Measurements from ENCODE around the gene MAP3K14.

The MAP3K14 gene

DNA sequence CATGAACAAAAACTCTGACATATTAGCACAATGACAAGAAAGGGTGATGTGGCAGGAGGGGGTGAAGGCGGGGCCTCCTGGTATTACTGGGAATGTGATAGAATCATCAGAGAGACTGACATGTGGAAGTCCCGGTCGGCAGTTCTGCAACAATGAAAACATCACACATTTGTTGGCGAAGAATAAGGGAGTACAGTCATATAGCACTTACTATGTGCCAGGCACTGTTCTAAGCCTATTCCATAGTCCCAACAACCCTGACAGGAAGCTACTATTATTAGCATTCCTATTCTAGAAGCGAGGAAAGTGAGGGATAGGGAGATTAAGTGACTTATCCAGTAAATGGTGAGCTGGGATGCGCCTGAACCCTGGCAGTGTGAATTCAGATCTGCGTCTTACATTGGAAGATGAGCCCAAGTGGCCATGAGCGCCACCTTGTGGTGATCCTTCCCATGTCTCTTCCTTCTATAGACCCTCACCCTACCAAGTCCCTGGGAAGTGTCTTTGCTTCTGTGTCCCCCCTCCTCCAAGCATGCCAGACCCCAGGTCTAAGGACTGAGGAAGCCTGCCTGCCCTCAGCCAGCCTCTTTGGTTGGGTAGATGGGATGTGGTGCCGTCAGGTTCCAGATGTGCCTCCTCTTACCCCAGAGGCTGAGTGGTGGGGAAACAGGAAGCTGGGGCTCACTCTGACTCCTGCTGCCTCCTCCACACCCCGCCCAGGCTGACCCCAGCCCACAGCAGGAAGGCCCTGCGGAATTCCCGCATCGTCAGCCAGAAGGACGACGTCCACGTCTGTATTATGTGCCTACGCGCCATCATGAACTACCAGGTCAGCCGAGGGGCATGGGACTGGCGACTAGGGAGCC is 81.2 kb downstream of the MAP3K14 start:
- DNase-seq (ENCODE audit: low spot score): peak; percentile 79

DNA sequence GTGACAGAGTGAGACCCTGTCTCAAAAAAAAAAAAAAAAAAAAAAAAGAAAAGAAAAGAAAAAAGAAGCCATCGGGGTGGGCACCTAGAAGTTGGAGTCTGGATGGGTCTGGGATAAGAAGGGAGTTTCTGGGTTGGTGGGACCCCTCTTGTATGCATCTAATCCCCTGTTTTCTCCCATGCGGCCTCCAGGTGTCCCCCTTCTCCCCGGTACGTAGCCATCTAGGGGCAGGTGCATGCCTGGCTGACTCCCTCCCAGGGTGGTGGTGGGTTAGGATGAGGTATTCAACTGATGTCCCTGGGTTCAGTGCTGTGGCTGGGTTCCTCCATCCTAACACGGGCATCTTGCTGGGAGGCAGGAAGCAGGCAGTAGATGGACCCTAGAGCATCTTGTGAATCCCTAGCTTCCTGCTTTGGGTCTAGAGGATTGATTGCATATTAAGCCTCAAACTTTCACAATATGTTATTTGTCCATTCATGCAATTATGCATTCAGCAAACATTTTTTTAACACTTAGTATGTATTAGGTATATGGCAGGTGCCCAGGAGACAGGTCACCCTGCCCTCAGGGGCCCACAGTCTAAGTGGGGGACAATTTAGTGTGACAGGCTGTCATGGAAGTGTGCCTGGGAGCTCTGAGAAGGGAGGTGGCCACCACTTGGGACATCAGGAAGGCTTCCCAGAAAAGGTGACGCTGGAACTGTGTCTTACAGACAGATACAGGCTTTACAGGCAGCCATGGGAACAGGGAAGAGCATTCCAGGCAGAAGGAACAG is 82.0 kb downstream of the MAP3K14 start:
- DNase-seq (ENCODE audit: low spot score): no peak

DNA sequence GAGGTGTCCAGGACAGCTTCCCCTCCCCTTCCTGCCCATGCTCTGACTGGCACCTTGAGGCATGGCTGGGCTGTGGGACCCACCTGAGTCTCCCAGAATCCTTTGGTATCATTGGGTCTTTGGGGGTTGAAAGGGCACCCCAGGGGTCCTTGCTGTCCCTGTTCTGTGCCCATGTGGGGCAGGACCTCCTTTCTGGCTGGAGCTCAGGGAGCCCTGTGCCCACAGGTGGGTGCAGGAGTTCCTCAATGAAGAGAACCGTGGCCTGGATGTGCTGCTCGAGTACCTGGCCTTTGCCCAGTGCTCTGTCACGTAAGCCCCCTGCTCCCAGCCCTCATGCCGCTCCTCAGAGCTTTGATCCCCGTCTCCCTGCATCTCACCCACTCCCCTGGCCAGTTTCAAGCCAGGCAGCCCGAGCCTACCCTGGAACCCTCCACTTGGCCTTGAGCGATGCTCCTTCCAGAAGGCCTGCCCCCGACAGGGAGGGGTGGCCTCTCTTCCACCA is 83.3 kb downstream of the MAP3K14 start:
- no peak for DNase-seq (ENCODE audit: low spot score)

DNA sequence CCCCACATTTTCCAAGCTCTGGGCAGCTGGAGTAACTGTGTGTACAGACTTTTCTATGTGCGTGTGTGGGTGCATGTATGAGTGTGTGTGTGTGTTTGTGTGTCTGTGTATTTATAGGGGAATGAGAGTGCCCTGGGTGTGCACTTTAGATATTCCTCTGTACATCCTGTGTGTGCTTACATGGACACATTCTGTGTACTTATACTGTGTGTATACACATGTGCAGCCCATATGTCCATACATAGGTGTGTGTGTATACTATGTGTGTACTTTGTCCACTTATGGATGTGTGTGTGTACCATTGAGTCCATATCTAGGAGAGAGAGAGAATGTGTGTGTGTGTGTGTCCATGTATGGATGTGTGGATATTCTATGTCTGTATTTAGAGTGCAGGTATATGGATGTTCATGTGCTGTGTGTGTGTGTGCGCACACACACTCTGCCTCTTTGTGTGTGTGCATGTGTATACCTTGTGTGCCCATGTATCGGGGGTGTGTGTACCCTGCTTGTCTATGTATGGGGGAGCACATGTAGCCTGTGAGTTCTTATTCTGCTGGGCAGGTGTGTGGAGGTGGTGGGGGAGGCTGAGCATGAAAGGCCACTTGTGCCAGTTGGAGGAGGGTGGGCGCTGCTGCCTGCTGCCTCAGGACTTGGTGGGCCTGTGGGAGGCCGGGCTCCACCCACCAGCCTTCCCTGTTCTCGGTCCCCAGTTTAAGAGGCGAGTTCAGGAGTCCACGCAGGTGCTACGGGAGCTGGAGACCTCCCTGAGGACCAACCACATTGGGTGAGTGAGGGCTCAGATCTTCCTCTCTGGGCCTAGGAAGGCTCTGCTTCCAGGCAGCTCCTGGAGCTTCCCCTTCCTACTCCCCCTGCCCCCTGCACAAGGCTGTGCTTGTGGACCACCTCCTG is 84.1 kb downstream of the MAP3K14 start:
- no peak for DNase-seq (ENCODE audit: low spot score)

DNA sequence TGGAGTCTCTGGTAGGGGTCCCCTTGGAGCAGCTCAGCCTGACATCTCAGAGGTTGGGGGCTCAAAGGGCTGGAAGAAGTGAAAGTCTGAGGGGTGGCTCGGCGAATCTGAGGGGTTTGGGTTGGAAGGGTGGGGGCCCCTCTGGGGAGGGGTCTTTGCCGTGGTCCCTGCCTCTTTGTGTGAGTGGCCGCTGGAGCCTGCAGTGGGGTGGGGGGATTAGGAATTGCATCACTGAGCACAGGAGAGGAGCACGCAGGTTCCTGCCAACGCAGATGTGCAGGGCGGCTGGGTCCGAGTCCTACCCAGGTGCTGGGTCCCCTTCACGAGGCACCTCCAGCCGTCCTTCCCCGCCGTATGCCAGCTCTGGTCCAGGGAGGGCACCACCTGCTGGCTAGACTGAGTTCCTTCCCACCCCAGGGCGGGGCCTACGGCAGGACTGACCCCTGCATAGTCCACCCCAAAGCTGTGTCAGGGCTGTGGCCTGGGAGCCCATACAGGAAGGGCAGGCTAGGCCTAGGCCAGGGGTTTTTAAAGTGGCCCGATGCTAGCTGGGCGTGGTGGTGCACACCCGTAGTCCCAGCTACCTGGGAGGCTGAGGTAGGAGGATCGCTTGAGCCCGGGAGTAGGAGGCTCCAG is 85.2 kb downstream of the MAP3K14 start:
- DNase-seq (ENCODE audit: low spot score): no peak

DNA sequence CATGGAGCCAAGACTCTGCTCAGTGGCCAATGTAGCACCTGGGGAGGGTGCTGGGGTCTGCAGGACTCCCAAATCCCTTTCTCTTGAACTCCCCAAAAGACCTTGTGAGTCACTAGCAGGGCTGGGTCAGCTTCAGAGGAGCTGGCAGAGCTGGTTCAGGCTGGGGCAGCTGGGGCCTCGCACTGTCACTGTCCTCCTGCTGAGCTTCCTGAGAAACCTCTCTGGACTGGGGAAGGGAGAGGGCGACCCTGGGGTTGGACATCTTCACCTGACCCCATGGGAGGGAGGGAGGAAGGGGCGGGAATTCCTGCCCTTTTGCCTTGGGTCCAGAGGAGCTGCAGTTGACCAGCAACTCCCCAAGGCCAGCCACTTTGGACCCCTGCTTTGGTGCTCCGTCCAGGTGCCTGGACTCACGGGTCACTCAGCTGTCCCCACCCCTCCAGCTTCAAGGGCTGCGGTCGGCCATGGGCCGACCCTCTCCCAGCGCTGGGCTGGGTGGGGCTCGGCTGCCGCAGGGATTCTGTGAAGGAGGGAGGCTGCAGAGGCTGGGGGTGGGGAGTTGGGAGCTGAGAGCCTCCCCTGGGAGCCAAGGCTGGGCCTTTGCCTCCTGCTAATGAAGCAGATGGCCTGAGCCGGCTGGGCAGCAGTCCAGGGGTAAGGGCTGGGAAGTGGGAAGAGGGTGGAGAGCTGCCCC is 85.9 kb downstream of the MAP3K14 start:
- no peak for DNase-seq (ENCODE audit: low spot score)

DNA sequence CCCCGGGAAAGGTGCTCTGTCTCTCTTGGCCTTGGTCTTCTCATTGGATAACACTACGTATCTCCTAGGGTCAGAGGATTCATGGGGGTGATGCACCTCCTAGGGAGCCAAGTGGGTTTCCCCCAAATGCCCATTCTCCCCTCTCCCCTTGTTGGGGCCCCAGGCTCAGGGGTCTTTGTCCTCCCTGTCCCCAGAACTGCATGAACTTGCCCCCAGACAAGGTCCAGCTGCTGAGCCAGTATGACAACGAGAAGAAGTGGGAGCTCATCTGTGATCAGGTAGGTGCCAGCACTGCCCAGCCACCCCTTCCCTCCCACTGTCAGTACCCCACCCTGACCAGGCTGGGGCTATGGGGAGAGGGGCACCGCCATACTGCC is 86.4 kb downstream of the MAP3K14 start:
- DNase-seq (ENCODE audit: low spot score): no peak

DNA sequence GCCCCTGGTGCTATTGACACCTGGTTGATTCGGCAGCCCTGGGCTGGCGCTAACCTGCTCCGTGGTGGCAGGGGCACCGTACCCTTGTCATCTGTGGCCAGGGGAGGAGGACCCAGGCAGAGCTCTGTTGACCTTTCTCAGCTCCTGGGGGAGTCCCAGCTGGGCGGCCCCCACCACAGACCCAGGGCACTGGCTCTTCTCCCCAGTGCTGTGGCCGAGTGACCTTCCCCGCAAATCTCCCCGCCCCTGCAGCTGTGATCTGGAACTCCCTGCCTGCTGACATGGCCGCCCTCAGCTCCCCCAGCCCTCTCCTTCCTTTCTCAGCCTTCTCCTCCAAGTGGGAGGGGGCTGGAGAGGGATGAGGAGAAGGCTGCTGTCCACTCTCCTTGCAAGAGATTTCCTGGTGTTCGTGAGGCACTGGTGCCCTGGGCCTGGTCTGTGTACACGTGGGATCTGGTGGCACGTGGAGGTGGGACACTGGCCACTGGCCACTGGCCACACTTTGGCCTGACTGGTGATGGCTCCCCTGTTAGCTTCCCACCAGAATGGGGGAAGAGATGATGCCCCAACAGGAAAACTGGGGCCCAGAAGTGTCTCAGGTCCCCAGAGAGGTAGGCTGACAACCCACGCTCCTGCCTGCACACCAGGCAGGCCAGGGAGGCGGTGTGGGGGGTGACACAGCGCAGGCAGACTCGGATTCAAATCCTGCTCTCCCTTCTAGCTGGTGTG is 87.0 kb downstream of the MAP3K14 start:
- no peak for DNase-seq (ENCODE audit: low spot score)

DNA sequence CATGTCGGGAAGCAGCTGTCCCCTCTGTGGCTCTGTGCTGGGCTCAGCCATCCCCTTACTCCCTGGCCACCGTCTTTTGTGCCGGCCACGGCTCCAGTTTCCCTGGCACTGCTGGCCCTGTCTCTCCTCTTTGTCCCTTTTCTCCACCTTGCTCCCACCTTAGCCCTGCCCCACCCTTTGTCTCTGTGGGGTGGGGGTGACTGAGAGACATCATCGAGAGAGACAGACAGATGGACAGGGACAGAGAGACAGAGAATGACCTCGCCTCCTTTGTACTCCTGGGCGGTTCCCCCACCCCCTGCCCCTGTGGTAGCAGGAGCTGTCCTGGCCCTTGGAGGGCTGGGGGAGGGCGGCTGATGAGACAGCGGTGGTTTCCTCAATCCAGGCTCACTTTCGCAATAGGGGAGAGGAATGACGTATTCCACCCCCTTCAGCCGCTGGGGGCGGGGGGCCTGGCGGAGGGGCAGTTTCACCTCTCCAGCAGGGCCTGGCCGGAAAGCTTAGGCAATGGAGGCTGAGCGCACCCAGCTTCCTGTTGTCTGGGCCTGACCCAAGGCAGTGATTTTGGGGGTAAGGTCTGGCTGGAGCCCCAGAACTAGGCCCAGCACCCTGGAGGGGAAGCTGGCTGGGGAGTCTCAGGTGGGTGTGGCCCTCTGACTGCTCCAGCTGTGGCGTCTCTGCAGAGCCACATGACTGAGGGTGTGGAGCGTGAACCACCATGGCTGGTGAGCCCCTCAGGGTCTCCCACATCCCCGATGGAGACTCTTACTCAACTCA is 87.9 kb downstream of the MAP3K14 start:
- no peak for DNase-seq (ENCODE audit: low spot score)

DNA sequence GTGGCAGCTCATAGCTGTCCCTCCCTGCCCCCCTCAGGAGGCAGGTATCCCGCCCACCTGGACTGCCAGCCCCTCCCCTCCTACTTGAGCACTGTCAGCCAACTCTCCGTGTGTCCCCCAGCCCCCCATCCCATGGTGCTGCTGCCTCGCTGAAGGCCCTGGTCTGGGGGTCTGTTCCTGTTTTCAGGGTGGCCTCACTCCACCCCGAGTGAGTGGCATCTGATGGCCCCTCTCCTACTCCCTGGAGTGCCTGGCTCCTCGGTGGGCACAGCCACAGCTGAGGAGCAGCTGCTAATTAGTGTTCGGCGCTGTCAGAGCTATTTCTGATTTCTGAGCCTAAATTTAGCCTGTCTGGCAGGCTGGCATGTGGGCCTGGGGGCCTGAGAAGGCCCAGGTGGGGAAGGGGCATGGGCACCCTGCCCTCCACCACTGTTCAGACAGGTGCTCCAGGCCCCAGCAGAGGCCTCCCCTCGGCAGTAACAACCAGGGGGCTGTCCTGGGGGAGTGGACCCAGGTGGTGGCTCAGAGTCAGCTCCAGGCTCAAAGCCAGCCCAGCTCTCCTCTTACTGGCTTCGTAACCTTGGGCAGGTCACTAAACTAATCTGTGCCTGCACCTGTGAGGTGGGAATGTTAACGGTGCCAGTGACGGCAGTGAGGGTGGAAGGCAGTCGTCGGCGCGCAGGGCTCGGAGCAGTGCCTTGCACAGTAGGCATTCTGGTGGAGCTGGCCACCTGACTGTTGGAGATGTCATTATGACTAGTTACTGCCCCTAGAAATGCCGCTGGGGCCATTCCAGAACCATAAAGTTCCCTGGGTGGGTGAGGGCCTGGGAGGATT is 88.7 kb downstream of the MAP3K14 start:
- no peak for DNase-seq (ENCODE audit: low spot score)

DNA sequence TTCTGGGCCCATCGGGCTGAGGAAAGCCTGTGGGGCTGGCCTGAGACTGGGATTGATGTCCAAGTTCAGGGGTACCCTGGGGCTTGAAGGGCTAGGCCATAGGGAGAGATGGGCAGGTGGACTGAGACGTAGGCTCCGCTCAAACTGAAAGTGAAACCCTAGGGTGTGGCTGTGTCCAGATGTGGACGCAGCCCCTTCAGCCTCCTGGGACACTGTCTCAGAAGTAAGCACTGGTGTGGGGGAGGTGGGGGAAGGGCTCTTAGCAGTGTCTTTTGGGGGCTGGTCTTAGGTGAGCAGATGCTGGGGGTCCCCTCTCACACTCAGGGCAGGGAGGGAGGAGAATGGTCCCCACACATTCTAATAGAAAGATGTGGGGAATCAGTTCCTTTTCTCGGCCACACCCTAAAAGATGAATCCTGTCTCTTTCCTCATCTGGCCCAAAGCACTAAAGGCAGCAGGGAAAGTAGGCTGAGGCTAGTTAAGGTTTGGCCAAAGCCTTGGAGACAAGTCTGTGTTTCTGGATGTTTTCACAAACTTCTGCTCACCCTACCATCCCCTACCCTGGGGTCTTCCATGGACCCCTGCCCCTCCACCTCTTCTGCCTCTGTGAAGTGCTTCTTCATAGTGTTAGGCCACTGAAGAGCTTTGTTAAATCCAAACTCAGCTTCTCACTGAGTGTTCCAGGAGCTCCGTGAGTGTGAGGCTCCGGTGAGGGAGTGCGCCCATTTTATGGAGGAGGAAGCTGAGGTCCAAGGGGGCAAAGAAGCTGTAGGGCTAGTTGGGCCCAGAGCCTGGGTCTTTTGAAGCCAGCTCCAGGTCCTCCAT is 89.5 kb downstream of the MAP3K14 start:
- DNase-seq (ENCODE audit: low spot score): no peak

DNA sequence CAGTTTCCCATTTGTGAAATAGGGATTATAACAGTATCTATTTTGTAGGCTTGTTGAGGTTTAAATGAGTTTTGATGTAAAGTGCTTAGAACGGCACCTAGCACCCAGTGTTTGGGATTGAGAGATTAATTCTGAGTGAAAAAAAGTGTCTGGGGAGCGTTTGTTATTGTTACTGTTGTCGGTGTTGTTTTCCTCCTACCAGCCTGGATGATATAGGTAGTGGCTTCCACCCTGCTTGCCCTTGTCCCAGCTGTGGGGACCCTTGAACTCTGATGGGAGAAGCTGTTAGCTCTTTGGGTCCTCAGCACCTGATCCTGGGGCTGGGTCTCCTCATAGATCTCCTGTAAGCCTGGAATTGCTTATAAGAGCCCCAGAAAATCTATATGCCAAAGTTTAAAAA is 90.2 kb downstream of the MAP3K14 start:
- DNase-seq (ENCODE audit: low spot score): no peak

DNA sequence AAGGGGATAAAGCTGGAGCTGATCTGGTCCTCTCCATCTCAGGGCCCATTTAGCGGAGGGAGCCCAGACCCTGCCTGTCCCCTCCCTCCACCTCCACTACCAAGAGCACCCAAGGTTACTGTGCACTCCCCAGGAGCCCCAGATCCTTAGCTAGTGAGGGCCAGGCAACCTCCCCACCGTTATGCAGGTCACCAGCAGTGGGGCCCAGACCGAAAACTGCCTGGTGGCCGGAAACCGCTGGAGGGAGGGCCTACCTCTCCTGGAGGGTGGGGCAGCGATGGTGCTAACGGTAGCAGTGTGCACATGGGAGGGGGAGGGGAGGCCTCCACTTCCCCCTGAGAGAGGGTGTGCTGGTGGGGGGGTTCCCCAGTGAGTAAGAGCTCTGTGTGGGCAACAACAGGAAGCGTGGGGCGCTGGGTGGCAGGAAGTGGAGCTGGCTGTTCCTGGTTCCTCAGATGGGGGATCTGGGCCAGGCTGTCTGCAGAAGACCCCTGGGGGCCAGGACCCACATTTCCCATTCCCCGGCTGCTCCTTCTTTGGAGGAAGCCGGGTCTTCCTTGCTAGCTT is 90.8 kb downstream of the MAP3K14 start:
- DNase-seq (ENCODE audit: low spot score): no peak

DNA sequence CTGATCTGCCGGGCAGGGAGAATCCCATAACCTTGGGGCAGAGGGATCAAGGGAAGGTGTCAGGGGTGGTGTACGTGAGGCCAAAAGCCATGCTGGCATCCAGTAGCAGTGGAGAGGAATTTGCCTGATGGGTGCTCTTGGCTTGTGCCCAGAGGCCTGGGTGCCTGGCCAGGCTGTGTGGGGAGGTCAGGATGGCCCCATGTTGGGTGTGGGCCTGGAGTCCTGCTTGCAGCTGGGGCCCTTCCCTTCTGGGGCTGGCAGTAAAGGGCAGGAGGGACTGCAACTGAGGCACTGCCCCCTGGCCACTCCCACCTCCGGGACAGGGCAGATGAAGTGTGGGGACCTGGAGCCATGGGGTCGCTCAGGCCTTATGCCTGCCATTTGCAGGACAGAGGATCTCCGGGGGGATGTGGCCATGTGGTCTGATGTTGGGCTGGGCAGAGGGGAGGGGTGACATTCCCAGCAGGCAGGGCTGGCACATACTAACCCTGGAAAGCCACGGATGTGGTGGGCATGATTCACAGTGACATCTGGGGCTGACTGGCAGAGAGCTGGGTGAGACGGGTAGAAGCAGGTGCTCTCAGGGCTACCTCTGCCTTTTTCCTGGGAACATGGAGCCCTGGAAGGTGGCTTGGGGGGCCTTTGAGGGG is 91.6 kb downstream of the MAP3K14 start:
- DNase-seq (ENCODE audit: low spot score): no peak

DNA sequence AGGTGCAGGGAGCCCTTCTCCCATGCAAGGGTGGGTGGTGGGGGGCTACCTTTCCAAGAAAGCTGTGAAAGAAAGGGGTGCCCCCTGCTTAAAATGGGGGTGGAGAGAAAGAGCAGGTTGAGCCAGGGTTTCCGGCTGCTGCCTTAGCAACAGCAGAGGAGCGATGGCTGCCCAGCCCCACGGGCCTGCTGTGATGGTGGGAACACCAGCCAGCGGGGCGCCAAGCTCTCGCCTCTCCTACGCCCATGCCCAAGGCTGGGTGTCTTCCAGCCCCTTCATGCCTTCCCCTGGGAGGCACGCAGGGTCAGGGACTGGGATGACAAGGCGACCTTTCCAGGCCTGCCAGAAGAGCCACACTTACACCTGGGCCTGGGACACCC is 92.2 kb downstream of the MAP3K14 start:
- DNase-seq (ENCODE audit: low spot score): no peak

DNA sequence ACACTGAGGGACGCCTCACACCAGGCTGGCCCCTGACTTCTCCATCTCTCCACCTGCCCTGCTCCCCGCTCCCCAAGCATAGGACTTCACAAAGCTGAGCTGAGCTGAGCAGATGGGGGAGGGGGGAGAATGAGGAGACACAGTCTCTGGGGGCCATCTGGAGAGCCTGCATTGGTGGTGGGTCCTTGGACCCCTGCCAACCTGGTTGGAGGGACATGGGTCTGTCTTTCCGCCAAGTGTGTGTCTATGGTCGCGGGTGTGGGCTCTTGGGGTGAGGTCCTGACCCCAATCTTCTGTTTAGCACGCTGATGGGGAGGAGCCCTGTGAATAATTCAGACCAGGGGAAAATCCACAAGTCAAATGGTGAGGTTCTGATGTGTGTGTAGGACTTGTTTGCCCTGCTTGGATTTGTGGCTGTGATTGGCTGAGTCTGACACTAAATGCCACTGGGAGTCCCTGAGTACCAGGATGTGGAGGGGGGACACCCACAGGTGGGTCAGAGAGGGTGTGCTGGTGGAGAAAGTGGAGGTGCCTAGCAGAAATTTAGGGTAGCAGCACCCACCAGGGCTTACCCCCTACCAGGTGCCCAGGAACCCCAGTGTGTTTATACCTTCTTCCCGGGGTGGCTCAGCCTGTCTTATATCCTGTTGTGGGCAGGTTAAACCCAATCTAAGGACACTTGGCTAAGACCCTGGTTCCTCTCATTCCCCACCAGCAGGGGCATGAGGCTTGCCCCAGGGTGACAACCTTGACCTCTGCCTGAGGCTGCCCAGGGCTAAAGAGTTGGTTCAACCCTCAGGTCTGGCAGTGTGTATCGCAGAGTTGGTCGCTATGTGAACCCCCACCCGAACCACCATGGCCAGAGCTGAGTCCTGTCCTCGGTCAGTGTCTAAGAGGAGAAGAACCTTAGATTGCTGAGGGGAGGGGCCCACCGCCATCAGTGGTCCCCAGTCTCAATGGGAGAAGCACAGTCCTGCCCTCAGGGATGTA is 93.0 kb downstream of the MAP3K14 start:
- DNase-seq (ENCODE audit: low spot score): no peak

Data from COLO829 (cell line).